H9 (cell line): Measurements from ENCODE around the gene ARHGEF16. TPM values are rescaled to one million over a fixed set of nuclear protein-coding genes. Genes with fewer than 3 reads are reported as not detected.

Experiments used
- DNase-seq: peaks from one replicate; pipeline ENCODE4 v3.0.0-alpha.2; 2017
- H2AFZ ChIP-seq: one replicate; pipeline ENCODE4 v1.6.1; 2013; ENCODE audit warnings: mild to moderate bottlenecking, low read length, control low read depth, moderate library complexity
- H2AK5ac ChIP-seq: 2 replicates; pipeline ENCODE4 v1.6.1; 2013; ENCODE audit warnings: low read length, control low read depth, mixed read lengths; ENCODE audit not compliant: insufficient read length
- H2BK120ac ChIP-seq: one replicate; pipeline ENCODE4 v1.6.1; 2013; ENCODE audit warnings: low read depth, mild to moderate bottlenecking, low read length, control low read depth, inconsistent platforms; ENCODE audit not compliant: poor library complexity, severe bottlenecking
- H2BK12ac ChIP-seq: 2 replicates; pipeline ENCODE4 v1.6.1; 2013; ENCODE audit warnings: low read length, control low read depth, mixed read lengths, low read depth; ENCODE audit not compliant: insufficient read length
- H2BK15ac ChIP-seq: 2 replicates; pipeline ENCODE4 v1.6.1; 2013; ENCODE audit warnings: low read depth, low read length, control low read depth
- H2BK20ac ChIP-seq: one replicate; pipeline ENCODE4 v1.6.1; 2013; ENCODE audit warnings: low read depth, mild to moderate bottlenecking, low read length, control low read depth, inconsistent platforms; ENCODE audit not compliant: poor library complexity, severe bottlenecking
- H2BK5ac ChIP-seq: 2 replicates; pipeline ENCODE4 v1.6.1; 2013; ENCODE audit warnings: low read length, control low read depth, mixed read lengths; ENCODE audit not compliant: insufficient read length
- H3K14ac ChIP-seq: 2 replicates; pipeline ENCODE4 v1.6.1; 2013; ENCODE audit warnings: low read length, control low read depth; ENCODE audit not compliant: insufficient read depth
- H3K18ac ChIP-seq: 2 replicates; pipeline ENCODE4 v1.6.1; 2013; ENCODE audit warnings: low read depth, mild to moderate bottlenecking, mixed read lengths, low read length, control low read depth; ENCODE audit not compliant: insufficient read length
- H3K23ac ChIP-seq: 2 replicates; pipeline ENCODE4 v1.6.1; 2013; ENCODE audit warnings: low read length, control low read depth, mixed read lengths, low read depth; ENCODE audit not compliant: insufficient read length
- H3K23me2 ChIP-seq: 2 replicates; pipeline ENCODE4 v1.6.1; 2013; ENCODE audit warnings: low read depth, mild to moderate bottlenecking, mixed read lengths, low read length, control low read depth; ENCODE audit not compliant: insufficient read length, poor library complexity, severe bottlenecking
- H3K27ac ChIP-seq: 2 replicates; pipeline ENCODE4 v1.5.1; 2013; ENCODE audit warnings: low read length, control low read depth, mixed read lengths, low read depth; ENCODE audit not compliant: insufficient read length
- H3K27me3 ChIP-seq: 2 replicates; pipeline ENCODE4 v1.6.1; 2013; ENCODE audit warnings: low read length, control low read depth, inconsistent platforms; ENCODE audit not compliant: insufficient read depth
- H3K4ac ChIP-seq: 2 replicates; pipeline ENCODE4 v1.6.1; 2013; ENCODE audit warnings: low read depth, mild to moderate bottlenecking, control low read depth, inconsistent platforms, low read length, moderate library complexity
- H3K4me1 ChIP-seq: 2 replicates; pipeline ENCODE4 v1.6.1; 2013; ENCODE audit warnings: low read length, control low read depth, inconsistent platforms; ENCODE audit not compliant: insufficient read depth
- H3K4me2 ChIP-seq: 2 replicates; pipeline ENCODE4 v1.6.1; 2013; ENCODE audit warnings: low read length, control low read depth, mixed read lengths; ENCODE audit not compliant: insufficient read length, insufficient read depth
- H3K56ac ChIP-seq: 2 replicates; pipeline ENCODE4 v1.6.1; 2013; ENCODE audit warnings: low read depth, mild to moderate bottlenecking, mixed read lengths, low read length, control low read depth; ENCODE audit not compliant: insufficient read length
- H3K79me1 ChIP-seq: 2 replicates; pipeline ENCODE4 v1.6.1; 2013; ENCODE audit warnings: low read depth, mild to moderate bottlenecking, moderate library complexity, low read length, control low read depth, inconsistent platforms; ENCODE audit not compliant: insufficient read depth, poor library complexity, severe bottlenecking
- H3K79me2 ChIP-seq: 2 replicates; pipeline ENCODE4 v1.6.1; 2013; ENCODE audit warnings: low read length, control low read depth, inconsistent platforms; ENCODE audit not compliant: insufficient read depth
- H3K9ac ChIP-seq: 2 replicates; pipeline ENCODE4 v1.6.1; 2013; ENCODE audit warnings: low read length, control low read depth, mixed read lengths; ENCODE audit not compliant: insufficient read length; ENCODE audit errors: extremely low read depth
- H3K9me3 ChIP-seq: one replicate; pipeline ENCODE4 v1.6.1; 2013; ENCODE audit warnings: low read depth, low read length, inconsistent platforms; ENCODE audit not compliant: control insufficient read depth
- H3T11ph ChIP-seq: one replicate; pipeline ENCODE4 v1.6.1; 2013; ENCODE audit warnings: mild to moderate bottlenecking, low read length, control low read depth, inconsistent platforms
- H4K20me1 ChIP-seq: one replicate; pipeline ENCODE4 v1.6.1; 2013; ENCODE audit not compliant: control insufficient read depth, insufficient read length, insufficient read depth
- H4K5ac ChIP-seq: 2 replicates; pipeline ENCODE4 v1.6.1; 2013; ENCODE audit warnings: low read depth, mild to moderate bottlenecking, mixed read lengths, low read length, control low read depth; ENCODE audit not compliant: insufficient read length
- H4K8ac ChIP-seq: replicated peaks from 2 replicates; pipeline ENCODE4 v1.6.1; 2013; ENCODE audit warnings: low read length, control low read depth, mixed read lengths, low read depth; ENCODE audit not compliant: insufficient read length
- H4K91ac ChIP-seq: 2 replicates; pipeline ENCODE4 v1.6.1; 2013; ENCODE audit warnings: low read depth, mild to moderate bottlenecking, moderate library complexity, mixed read lengths, low read length, control low read depth; ENCODE audit not compliant: insufficient read length
- H3K27ac Mint-ChIP-seq, 3 experiments: 2 replicates in 2 of 3; 3 replicates in 1 of 3; pipeline ENCODE4 v1.8.0; 2020 to 2021; ENCODE audit warnings: mixed read lengths in 3 of 3, mild to moderate bottlenecking in 1 of 3, moderate library complexity in 1 of 3
- H3K27me3 Mint-ChIP-seq: 2 replicates; pipeline ENCODE4 v1.8.0; 2021; ENCODE audit warnings: low read depth, mild to moderate bottlenecking, moderate library complexity, mixed read lengths
- H3K36me3 Mint-ChIP-seq, 3 experiments: 2 replicates in 2 of 3; 3 replicates in 1 of 3; pipeline ENCODE4 v1.8.0; 2020 to 2021; ENCODE audit warnings: low read depth in 3 of 3, mixed read lengths in 3 of 3; ENCODE audit not compliant: insufficient read depth in 1 of 3
- H3K4me1 Mint-ChIP-seq, 2 experiments: 2 replicates each; pipeline ENCODE4 v1.8.0; 2020; ENCODE audit warnings: mixed read lengths in 2 of 2
- H3K4me3 Mint-ChIP-seq, 2 experiments: 2 replicates in 1 of 2; 3 replicates in 1 of 2; pipeline ENCODE4 v1.8.0; 2020 to 2021; ENCODE audit warnings: mild to moderate bottlenecking in 2 of 2, mixed read lengths in 2 of 2, moderate library complexity in 1 of 2
- H3K9me3 Mint-ChIP-seq, 2 experiments: 2 replicates in 1 of 2; 3 replicates in 1 of 2; pipeline ENCODE4 v1.8.0; 2020; ENCODE audit warnings: mild to moderate bottlenecking in 2 of 2, mixed read lengths in 2 of 2, moderate library complexity in 1 of 2
- WGBS: extraction: QIAGEN DNeasy Blood & Tissue Kit; methylation state at CpG from one replicate; pipeline ENCODE4 v1.1.7; 2013; ENCODE audit warnings: missing lambda C conversion rate, low lambda C conversion rate, mixed read lengths; ENCODE audit not compliant: insufficient read length; ENCODE audit errors: extremely low coverage; 5-methylcytosine and 5-hydroxymethylcytosine counted together
- total RNA-seq: library from RNA; stranded (reverse); gene quantifications from 2 replicates; pipeline ENCODE4 v1.2.1, GENCODE V29; 2021
- TF ChIP-seq, protein P1 (sequence below): fragments of 200-600 bp; sonication (generic); conservative IDR thresholded peaks from 3 replicates; pipeline ENCODE4 v1.8.0; 2021; ENCODE audit warnings: antibody characterized with exemption, mild to moderate bottlenecking

Gene ARHGEF16
- total RNA-seq, 1 experiment from 2014 or later: 48.5 TPM

DNA sequence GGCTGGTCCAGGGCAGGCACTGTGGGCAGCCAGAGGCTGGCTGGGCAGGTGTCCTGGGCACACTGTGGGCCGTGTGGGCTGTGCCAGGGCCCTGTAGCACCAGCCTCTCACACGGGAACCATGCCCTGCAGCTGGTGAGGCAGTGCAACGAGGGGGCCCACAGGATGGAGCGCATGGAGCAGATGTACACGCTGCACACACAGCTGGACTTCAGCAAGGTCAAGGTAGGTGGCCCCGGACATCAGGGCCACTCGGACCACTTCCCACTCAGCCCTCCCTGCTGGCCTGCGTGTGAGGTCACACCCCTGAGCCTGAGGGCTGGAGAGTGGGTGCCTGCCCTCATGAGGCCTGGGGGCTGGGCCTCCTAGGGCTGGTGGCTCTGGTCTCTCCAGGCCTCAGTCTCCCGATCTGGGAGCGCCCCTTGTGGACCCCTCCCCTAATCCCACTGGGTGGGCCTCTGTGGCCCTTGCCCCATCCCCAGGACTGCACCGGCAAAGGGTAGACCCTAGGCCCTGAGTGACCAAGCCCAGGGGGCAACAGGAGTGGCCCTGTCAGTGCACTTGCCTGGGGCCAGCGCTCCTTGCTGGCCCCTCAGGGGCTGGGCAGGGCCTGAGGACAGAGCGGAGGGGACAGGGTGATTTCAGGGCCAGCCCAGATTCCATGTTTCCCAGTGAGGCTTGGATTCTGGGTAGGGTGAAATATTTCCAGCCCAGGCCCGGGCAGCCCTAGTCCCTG, 21.5 kb downstream of the ARHGEF16 start:
- Histone ChIP-seq H3K4me2 (no peak overlapping the region), H2AFZ (no peak overlapping the region), H3K4me1 (0 out of 2 replicates have a peak, but pooled peaks cover 2% of the 10 kb centered on the region), H2BK120ac (no peak overlapping the region), H3K56ac (no peak overlapping the region), H2AK5ac (no peak overlapping the region), H4K91ac (no peak overlapping the region), H3K79me2 (no peaks in the 10 kb centered on the region), H2BK5ac (no peak overlapping the region), H4K20me1 (peaks cover 4% of the 10 kb centered on the region), H3K23me2 (no peaks in the 10 kb centered on the region), H3K27ac (no peak overlapping the region), H3K4ac (no peak overlapping the region), H4K5ac (no peak overlapping the region), H4K8ac (no peak overlapping the region), H3K27me3 (no peaks in the 10 kb centered on the region), H3K14ac (no peak overlapping the region), H3K79me1 (no peaks in the 10 kb centered on the region), H2BK15ac (no peak overlapping the region), H3K18ac (no peak overlapping the region), H3T11ph (no peak overlapping the region), H2BK20ac (no peak overlapping the region), H3K23ac (no peak overlapping the region), H2BK12ac (no peak overlapping the region), H3K9ac (no peak overlapping the region), H3K9me3 (no peaks in the 10 kb centered on the region)
- Mint-ChIP-seq H3K36me3 (peaks cover 4 to 21% (median 14%) of the 10 kb centered on the region in 3 experiments; a peak in 5 of 7 replicates), H3K27ac (no peak overlapping the region), H3K9me3 (no peaks in the 10 kb centered on the region), H3K4me1 (peaks cover 6% of the 10 kb centered on the region in 2 experiments), H3K27me3 (no peaks in the 10 kb centered on the region), H3K4me3 (no peak overlapping the region)
- TF ChIP-seq, protein P1, sequence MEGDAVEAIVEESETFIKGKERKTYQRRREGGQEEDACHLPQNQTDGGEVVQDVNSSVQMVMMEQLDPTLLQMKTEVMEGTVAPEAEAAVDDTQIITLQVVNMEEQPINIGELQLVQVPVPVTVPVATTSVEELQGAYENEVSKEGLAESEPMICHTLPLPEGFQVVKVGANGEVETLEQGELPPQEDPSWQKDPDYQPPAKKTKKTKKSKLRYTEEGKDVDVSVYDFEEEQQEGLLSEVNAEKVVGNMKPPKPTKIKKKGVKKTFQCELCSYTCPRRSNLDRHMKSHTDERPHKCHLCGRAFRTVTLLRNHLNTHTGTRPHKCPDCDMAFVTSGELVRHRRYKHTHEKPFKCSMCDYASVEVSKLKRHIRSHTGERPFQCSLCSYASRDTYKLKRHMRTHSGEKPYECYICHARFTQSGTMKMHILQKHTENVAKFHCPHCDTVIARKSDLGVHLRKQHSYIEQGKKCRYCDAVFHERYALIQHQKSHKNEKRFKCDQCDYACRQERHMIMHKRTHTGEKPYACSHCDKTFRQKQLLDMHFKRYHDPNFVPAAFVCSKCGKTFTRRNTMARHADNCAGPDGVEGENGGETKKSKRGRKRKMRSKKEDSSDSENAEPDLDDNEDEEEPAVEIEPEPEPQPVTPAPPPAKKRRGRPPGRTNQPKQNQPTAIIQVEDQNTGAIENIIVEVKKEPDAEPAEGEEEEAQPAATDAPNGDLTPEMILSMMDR: no peak
- no CpG with 5 or more reads among the region's 14 CpGs for WGBS
- DNase-seq: no peak
